Retinal pigment epithelial cell (primary cell): ENCODE measurements around the gene IRF9.

Experiments
- DNase-seq: peaks from one replicate; pipeline ENCODE4 v3.0.0-alpha.2; 2010; ENCODE audit warnings: low read depth
- H3K4me3 ChIP-seq: 2 replicates; pipeline ENCODE4 v1.5.1; 2011; ENCODE audit warnings: mild to moderate bottlenecking, low read length, control low read depth, moderate library complexity
- CTCF ChIP-seq: conservative IDR thresholded peaks from 2 replicates; pipeline ENCODE4 v1.5.1; 2011; ENCODE audit warnings: low read depth, low read length, control low read depth, inconsistent platforms

Gene IRF9

GRCh38 chr14:24126939-24127338 lies 34.1 kb upstream of the IRF9 start:
- no peak for DNase-seq
- H3K4me3 ChIP-seq = no peak overlapping the region
- no peak for TF ChIP-seq CTCF

DNA sequence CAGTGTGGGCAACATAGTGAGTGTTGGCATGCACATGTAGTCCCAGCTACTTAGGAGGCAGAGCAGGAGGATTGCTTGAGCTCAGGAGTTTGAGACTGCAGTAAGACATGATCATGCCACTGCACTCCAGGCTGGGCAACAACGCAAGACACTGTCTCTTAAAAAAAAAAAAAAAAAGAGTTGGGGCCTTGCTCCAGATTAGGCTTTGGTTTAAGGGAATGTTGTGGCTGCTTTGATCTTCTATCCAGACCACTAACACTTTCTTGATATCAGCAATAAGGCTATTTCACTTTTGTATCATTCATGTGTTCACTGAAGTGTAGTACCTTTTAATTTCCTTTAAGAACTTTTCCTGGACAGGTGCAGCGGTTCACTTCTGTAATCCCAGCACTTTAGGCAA lies 33.4 kb upstream of the IRF9 start:
- no peak for TF ChIP-seq CTCF
- DNase-seq = no peak
- H3K4me3 ChIP-seq = no peak overlapping the region

GRCh38 chr14:24129410-24129998 lies 31.6 kb upstream of the IRF9 start:
- no peak for DNase-seq
- no peak for TF ChIP-seq CTCF
- no peak overlapping the region for H3K4me3 ChIP-seq

- no peak within 1 kb of the TSS for H3K4me3 ChIP-seq
- no peak for TF ChIP-seq CTCF
- DNase-seq = no peak
Observed at GRCh38 chr14:24130380-24130716, 30.7 kb upstream of the IRF9 start, which contains the start of gene FITM1. Gene FITM1, plus strand, starts transcription at chr14:24130659. Its CDS starts 905 bp downstream, at chr14:24131564.

DNA sequence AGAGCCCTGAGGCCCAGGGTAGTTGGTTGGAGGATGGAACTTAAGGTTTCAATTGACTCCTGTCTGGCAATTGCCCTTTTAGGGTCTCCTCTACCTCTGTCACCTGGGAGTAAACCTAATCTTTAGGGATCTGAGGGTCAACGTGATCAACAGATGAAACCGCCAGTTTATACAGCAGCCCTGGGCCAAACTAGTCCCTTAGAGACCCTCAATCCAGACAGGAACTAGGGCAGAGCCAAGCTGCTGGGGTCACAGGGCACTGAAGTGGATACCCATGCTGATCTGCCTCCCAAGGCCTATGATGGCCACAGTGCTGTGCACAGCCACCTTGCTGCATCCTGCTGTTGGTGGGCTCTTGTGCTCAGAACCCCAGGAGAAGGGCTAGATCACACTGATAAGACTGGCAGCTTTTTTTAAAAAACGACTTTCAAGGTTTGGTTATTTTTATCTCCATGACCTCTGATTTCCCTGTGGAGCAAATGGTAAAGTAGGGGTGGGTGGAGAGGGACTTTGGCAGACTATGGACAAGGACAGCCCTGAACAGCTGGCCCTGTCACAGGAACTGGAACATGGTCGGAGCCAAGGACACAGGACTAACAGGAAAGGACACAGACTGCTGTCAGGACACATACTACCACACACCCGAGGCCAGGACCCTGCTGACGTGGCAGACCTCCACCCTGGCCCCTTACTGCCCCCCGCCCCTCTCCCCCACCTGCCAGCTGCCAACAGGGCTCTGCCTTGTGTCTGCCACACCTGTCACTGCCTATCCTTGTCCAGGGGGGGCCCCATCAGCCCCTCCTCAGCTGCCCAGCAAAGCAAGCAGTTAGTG lies 30.1 kb upstream of the IRF9 start:
- DNase-seq = no peak
- TF ChIP-seq CTCF = no peak
- no peak overlapping the region for H3K4me3 ChIP-seq

DNA sequence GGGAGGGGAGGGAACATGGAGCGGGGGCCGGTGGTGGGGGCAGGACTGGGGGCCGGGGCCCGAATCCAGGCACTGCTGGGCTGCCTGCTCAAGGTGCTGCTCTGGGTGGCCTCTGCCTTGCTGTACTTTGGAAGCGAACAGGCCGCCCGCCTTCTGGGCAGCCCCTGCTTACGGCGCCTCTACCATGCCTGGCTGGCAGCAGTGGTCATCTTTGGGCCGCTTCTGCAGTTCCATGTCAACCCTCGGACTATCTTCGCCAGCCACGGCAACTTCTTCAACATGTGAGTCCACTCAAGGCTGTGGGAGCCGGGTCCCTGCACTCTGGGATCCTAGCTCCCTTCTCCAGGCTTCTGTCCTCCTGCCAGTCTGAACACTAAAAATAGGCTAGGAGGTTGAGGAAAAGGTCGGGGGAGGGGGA lies 29.5 kb upstream of the IRF9 start:
- no peak for TF ChIP-seq CTCF
- DNase-seq = no peak

GRCh38 chr14:24132061-24132685 lies 28.9 kb upstream of the IRF9 start:
- TF ChIP-seq CTCF = no peak
- no peak overlapping the region for H3K4me3 ChIP-seq
- no peak for DNase-seq

More for the DNA sequence above, 29.5 kb upstream of the IRF9 start:
- H3K4me3 ChIP-seq = no peak overlapping the region
